ENCODE data around the gene SATL1. TPM values are rescaled to one million over a fixed set of nuclear protein-coding genes. Genes with fewer than 3 reads are reported as not detected.

SATL1 gene
- total and polyA plus RNA-seq, 4 donors, result 0.05 TPM; not detected in 3

DNA sequence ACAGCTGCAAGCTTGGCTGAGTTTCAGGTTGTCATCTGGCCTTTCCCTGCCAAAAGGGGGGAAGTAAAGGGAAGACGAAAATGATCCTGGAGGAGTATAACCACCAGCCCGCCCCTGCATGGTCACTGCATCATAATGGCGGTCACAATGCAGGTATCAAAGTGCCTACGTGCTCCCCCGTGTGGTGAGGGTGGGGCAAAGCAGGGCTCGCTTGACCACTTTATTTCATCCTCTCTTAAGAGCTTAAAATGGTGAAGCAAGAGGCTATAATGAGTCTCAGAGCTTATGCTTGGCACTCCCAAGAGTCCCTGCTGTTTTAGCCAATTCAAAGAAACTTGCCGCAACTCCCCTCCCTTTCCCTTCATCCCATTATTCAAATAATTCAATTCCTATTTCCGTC, 134.3 kb downstream of the SATL1 start:
- DNase-seq (ENCODE audit: low spot score), result no peak
- H3K9me3 ChIP-seq (ENCODE audit: control insufficient read depth in 4 of 4, low read length in 3 of 4), result peaks cover 0 to 3% (median 0%) of the 10 kb centered on the region in 4 donors
- H3K27me3 ChIP-seq (ENCODE audit: control insufficient read depth in 4 of 4, insufficient read depth in 4 of 4, low read length in 3 of 4), result no peaks in the 10 kb centered on the region
- no peak overlapping the region for H3K4me3 ChIP-seq (ENCODE audit: low read depth in 1 of 3, low read length in 3 of 3)
- TF ChIP-seq, protein P1, sequence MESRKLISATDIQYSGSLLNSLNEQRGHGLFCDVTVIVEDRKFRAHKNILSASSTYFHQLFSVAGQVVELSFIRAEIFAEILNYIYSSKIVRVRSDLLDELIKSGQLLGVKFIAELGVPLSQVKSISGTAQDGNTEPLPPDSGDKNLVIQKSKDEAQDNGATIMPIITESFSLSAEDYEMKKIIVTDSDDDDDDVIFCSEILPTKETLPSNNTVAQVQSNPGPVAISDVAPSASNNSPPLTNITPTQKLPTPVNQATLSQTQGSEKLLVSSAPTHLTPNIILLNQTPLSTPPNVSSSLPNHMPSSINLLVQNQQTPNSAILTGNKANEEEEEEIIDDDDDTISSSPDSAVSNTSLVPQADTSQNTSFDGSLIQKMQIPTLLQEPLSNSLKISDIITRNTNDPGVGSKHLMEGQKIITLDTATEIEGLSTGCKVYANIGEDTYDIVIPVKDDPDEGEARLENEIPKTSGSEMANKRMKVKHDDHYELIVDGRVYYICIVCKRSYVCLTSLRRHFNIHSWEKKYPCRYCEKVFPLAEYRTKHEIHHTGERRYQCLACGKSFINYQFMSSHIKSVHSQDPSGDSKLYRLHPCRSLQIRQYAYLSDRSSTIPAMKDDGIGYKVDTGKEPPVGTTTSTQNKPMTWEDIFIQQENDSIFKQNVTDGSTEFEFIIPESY (IDR thresholded peaks at IDR 0.05), result no peak
- TF ChIP-seq, protein P2, sequence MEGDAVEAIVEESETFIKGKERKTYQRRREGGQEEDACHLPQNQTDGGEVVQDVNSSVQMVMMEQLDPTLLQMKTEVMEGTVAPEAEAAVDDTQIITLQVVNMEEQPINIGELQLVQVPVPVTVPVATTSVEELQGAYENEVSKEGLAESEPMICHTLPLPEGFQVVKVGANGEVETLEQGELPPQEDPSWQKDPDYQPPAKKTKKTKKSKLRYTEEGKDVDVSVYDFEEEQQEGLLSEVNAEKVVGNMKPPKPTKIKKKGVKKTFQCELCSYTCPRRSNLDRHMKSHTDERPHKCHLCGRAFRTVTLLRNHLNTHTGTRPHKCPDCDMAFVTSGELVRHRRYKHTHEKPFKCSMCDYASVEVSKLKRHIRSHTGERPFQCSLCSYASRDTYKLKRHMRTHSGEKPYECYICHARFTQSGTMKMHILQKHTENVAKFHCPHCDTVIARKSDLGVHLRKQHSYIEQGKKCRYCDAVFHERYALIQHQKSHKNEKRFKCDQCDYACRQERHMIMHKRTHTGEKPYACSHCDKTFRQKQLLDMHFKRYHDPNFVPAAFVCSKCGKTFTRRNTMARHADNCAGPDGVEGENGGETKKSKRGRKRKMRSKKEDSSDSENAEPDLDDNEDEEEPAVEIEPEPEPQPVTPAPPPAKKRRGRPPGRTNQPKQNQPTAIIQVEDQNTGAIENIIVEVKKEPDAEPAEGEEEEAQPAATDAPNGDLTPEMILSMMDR (IDR thresholded peaks at IDR 0.05; ENCODE audit: low read depth, low read length, missing input control), result peak; percentile 34
- H3K4me1 ChIP-seq (ENCODE audit: control insufficient read depth in 4 of 4, insufficient read depth in 4 of 4, low read length in 3 of 4), result no peaks in the 10 kb centered on the region
- H3K36me3 ChIP-seq (ENCODE audit: control insufficient read depth in 4 of 4, insufficient read depth in 3 of 4, low read depth in 1 of 4, low read length in 3 of 4), result no peaks in the 10 kb centered on the region
- no peak overlapping the region for H3K27ac ChIP-seq (ENCODE audit: low read depth in 1 of 2, low read length in 2 of 2)
- WGBS, result 71% methylated on average over 8 of the region's 8 CpGs
- no peak overlapping the region for H3K9ac ChIP-seq (ENCODE audit: low read depth in 1 of 2, low read length in 2 of 2)

DNA sequence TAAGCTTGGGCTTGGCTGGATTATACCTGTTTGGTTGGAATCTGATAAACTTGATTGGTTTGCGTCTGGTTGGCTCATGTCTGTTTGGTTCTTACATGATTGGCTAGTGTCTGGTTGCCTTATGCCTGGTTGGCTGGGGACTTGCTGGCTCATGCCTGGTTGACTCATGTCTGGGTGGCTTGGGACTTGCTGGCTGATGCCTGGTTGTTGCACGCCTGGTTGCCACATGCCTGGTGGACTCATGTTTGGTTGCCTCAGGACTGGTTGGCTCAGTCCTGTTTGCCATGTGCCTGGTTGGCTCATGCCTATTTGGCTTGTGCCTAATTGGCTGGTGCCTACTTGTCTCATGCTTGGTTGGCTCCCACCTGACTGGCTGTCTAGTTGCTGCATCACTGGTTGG, 135.4 kb downstream of the SATL1 start:
- Histone ChIP-seq H3K9me3 (ENCODE audit: control insufficient read depth in 4 of 4, low read length in 3 of 4) (peaks cover 0 to 3% (median 0%) of the 10 kb centered on the region in 4 donors), H3K4me3 (ENCODE audit: low read depth in 1 of 3, low read length in 3 of 3) (no peak overlapping the region), H3K36me3 (ENCODE audit: control insufficient read depth in 4 of 4, insufficient read depth in 3 of 4, low read depth in 1 of 4, low read length in 3 of 4) (no peaks in the 10 kb centered on the region), H3K9ac (ENCODE audit: low read depth in 1 of 2, low read length in 2 of 2) (no peak overlapping the region), H3K27me3 (ENCODE audit: control insufficient read depth in 4 of 4, insufficient read depth in 4 of 4, low read length in 3 of 4) (no peaks in the 10 kb centered on the region), H3K4me1 (ENCODE audit: control insufficient read depth in 4 of 4, insufficient read depth in 4 of 4, low read length in 3 of 4) (no peaks in the 10 kb centered on the region), H3K27ac (ENCODE audit: low read depth in 1 of 2, low read length in 2 of 2) (no peak overlapping the region)
- TF ChIP-seq FOXA2 (IDR thresholded peaks at IDR 0.05) (no peak), TAF1 (conservative IDR thresholded peaks at IDR 0.05) (no peak)
- WGBS, result 98% methylated on average over 2 of the region's 2 CpGs
- no peak for DNase-seq (ENCODE audit: low spot score)

DNA sequence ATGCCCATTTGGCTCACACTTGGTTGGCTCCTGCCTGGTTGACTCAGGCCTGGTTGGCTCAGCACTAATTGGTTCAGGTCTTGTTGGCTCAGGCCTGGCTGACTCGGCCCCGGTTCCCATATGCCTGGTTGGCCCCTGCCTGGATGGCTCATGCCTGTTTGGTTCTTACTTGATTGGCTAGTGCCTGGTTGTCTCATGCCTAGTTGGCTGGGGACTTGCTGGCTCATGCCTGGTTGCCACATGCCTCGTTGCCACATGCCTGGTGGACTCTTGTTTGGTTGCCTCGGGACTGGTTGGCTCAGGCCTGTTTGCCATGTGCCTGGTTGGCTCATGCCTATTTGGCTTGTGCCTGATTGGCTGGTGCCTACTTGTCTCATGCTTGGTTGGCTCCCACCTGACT, 136.2 kb downstream of the SATL1 start:
- no peaks in the 10 kb centered on the region for H3K36me3 ChIP-seq (ENCODE audit: control insufficient read depth in 4 of 4, insufficient read depth in 3 of 4, low read depth in 1 of 4, low read length in 3 of 4)
- 88% methylated on average over 4 of the region's 4 CpGs for WGBS
- DNase-seq (ENCODE audit: low spot score), result no peak
- H3K4me3 ChIP-seq (ENCODE audit: low read depth in 1 of 3, low read length in 3 of 3), result no peak overlapping the region
- peaks cover 0 to 3% (median 0%) of the 10 kb centered on the region in 4 donors for H3K9me3 ChIP-seq (ENCODE audit: control insufficient read depth in 4 of 4, low read length in 3 of 4)
- no peak overlapping the region for H3K27ac ChIP-seq (ENCODE audit: low read depth in 1 of 2, low read length in 2 of 2)
- H3K27me3 ChIP-seq (ENCODE audit: control insufficient read depth in 4 of 4, insufficient read depth in 4 of 4, low read length in 3 of 4), result no peaks in the 10 kb centered on the region
- H3K9ac ChIP-seq (ENCODE audit: low read depth in 1 of 2, low read length in 2 of 2), result no peak overlapping the region
- TF ChIP-seq, protein P3, sequence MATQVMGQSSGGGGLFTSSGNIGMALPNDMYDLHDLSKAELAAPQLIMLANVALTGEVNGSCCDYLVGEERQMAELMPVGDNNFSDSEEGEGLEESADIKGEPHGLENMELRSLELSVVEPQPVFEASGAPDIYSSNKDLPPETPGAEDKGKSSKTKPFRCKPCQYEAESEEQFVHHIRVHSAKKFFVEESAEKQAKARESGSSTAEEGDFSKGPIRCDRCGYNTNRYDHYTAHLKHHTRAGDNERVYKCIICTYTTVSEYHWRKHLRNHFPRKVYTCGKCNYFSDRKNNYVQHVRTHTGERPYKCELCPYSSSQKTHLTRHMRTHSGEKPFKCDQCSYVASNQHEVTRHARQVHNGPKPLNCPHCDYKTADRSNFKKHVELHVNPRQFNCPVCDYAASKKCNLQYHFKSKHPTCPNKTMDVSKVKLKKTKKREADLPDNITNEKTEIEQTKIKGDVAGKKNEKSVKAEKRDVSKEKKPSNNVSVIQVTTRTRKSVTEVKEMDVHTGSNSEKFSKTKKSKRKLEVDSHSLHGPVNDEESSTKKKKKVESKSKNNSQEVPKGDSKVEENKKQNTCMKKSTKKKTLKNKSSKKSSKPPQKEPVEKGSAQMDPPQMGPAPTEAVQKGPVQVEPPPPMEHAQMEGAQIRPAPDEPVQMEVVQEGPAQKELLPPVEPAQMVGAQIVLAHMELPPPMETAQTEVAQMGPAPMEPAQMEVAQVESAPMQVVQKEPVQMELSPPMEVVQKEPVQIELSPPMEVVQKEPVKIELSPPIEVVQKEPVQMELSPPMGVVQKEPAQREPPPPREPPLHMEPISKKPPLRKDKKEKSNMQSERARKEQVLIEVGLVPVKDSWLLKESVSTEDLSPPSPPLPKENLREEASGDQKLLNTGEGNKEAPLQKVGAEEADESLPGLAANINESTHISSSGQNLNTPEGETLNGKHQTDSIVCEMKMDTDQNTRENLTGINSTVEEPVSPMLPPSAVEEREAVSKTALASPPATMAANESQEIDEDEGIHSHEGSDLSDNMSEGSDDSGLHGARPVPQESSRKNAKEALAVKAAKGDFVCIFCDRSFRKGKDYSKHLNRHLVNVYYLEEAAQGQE (IDR thresholded peaks at IDR 0.05), result no peak
- no peak for TF ChIP-seq HNF4G (IDR thresholded peaks at IDR 0.05)
- H3K4me1 ChIP-seq (ENCODE audit: control insufficient read depth in 4 of 4, insufficient read depth in 4 of 4, low read length in 3 of 4), result no peaks in the 10 kb centered on the region

Measured in liver (tissue), 9 donors.